Measurements from ENCODE around the gene ITGA2.

- TF ChIP-seq, protein P1, sequence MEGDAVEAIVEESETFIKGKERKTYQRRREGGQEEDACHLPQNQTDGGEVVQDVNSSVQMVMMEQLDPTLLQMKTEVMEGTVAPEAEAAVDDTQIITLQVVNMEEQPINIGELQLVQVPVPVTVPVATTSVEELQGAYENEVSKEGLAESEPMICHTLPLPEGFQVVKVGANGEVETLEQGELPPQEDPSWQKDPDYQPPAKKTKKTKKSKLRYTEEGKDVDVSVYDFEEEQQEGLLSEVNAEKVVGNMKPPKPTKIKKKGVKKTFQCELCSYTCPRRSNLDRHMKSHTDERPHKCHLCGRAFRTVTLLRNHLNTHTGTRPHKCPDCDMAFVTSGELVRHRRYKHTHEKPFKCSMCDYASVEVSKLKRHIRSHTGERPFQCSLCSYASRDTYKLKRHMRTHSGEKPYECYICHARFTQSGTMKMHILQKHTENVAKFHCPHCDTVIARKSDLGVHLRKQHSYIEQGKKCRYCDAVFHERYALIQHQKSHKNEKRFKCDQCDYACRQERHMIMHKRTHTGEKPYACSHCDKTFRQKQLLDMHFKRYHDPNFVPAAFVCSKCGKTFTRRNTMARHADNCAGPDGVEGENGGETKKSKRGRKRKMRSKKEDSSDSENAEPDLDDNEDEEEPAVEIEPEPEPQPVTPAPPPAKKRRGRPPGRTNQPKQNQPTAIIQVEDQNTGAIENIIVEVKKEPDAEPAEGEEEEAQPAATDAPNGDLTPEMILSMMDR (IDR thresholded peaks at IDR 0.05): no peak
- TF ChIP-seq POLR2A (IDR thresholded peaks at IDR 0.05): no peak
These were observed 94.8 kb downstream of the ITGA2 start for GRCh38 chr5:53083927-53084326.
